ENCODE measurements around the gene PNMA8A. TPM values are rescaled to one million over a fixed set of nuclear protein-coding genes. Genes with fewer than 3 reads are reported as not detected.

The PNMA8A gene
- total RNA-seq, 1 donor from 2014 or later, result 0.20 TPM

GRCh38 chr19:46492841-46493235 is 21.5 kb upstream of the PNMA8A start:
- DNase-seq (ENCODE audit: low read depth, low spot score), result no peak

DNA sequence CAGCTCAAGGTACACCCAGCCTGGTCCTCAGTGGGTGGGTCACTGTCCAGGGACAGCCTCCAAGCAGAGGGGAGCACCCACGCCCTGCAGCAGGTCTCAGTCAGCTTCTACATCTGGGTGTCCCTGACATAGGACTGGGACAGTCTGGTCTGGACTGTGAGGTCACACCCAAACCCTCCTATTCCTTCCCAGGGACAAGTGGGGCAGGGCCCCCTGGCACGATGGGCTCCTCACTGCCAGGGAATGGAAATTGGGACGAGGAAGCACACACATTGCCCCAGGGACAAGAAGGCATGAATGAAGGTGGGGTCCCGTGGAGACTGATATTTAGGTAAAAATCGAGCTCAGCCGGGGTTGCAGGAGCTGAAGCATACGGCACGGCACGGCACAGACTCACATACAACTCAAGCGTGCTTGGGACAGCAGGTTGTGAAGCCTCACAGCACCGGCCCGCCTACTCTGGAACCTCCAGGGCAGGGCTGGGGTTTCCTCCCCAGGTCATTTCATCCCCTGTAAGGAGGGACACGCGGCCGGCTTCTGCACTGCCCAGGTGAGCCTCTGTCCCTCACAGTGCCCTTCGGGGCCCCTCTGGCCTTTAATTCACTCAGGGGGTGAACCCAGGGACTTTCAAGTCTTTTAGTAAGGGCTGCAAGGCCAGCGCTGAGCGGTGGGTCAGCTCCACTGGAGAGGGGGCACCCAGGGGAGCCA is 20.8 kb upstream of the PNMA8A start:
- no peak for DNase-seq (ENCODE audit: low read depth, low spot score)

GRCh38 chr19:46490774-46491173 is 19.4 kb upstream of the PNMA8A start:
- no peak for DNase-seq (ENCODE audit: low read depth, low spot score)

DNA sequence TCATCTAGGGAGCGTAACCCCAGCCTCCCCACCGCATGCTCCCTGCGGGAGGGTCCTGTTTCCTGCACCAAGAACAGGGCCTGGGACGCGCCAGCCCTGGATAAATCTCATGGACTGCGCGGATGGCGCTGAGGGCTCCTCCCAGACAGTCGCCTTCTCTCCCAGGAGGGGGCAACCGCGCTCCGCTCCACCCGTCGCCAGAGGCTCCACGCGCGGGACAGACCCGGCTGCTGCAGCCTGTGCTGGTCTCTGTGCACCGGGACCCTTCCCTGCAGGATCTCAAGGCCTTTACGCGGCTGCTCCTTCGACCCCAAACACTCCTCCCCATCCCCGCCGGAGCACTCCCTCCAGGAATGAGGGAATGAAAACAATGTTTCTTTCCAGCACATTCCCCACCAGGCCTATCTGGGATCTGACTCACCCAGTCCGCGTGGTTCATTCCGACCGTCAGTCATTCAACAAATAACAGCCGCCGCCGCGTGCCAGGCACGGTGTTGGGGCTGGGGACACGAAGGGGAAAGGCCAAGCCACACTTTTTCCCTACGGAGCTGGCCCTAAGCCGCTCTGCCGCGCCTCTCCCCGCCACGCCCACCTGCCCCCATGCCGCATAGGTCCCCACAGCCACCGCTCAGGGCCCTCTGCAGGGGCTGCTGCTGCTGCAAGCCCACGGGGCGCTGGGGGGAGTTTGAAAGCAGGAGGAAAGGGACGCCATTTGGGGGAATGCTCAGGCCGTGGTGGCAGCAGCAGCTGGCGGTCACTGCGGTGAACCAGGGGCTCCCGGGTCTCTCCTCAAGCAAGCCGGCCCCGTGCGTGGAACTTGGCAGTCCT is 18.3 kb upstream of the PNMA8A start:
- no peak for DNase-seq (ENCODE audit: low read depth, low spot score)

DNA sequence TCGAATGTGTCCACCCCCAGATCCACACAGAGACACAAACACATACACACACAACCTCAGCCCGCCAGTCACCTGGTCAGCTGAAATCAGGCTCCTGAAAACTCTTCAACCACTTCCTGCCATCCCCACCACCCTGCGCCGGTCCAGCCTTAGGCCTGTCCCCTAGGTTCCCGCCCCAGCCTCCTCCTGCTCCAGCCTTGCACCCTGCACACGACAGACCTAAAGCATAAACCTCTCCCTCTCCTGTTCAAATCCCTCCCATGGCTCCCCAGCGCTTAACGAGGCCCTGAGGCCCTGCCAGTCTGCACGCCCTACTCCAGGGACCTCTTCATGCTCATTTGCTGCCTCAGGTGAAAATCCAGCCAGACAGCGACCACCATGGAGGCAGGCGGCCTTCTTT is 17.2 kb upstream of the PNMA8A start:
- DNase-seq (ENCODE audit: low read depth, low spot score), result no peak

GRCh38 chr19:46487802-46488445 is 16.6 kb upstream of the PNMA8A start:
- no peak for DNase-seq (ENCODE audit: low read depth, low spot score)

DNA sequence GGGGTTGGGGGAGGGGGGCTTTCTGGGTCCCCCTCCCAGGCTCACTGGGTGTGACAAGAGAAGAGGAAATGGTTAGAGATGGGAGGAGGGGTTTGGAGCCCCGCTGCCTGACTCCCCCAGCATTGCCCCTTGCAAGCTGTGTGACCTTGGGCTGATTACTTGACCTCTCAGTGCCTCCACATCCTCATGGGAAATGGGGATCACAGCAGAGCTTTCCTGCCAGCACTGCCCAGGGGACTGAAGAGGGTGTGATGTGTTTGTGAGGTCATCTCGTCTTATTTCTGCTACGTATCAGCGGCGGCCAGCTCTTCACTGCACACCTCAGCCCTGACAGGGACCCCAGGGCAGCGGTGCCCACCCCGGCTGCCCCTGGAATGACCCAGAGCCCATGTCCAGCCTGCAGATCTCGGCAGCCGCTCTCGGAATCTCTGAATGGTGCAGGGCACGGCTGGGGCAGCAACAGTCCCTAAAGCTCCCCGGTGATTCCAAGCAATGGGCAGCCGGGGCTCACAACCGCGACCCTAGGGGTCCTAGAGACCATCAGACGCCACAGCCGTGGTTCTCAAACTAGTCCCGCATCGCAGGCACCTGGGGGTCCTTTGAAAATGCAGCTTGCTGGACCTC is 15.9 kb upstream of the PNMA8A start:
- DNase-seq (ENCODE audit: low read depth, low spot score), result no peak

DNA sequence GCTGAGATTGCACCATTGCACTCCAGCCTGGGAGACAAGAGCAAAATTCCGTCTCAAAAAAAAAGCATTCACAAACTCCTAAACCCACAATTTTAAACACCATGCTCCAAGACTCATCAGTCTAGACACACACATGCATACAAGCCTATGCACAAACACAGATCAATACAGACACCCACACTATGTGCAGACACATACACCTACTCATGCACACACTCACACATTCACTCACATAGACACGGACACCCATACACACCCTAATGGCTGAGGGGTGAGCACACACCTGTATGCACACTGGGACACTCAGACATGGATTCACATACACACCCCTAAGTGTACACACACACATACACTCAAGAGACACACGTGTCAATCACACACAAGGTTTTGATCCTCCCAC is 15.0 kb upstream of the PNMA8A start:
- no peak for DNase-seq (ENCODE audit: low read depth, low spot score)

DNA sequence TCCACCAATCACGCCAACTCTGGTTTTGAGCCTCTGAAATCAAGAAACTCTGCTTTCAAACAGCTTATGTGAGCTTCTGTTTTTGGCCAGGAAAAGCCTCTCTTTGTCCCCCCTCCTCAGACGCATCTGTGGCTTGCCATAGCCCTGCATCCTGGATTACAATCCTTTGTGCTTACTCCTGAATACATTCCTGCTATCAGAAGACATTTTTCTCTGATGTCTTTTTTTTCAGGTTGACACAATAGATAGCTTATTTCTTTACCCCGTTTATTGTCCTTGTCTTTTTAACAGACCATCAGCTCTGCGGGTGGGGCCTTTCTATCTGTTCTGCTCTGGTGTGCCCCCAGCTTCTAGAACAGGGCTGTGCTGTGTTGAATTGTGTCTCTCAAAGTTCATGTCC is 13.3 kb upstream of the PNMA8A start:
- no peak for DNase-seq (ENCODE audit: low read depth, low spot score)

- no peak for DNase-seq (ENCODE audit: low read depth, low spot score)
These were observed 11.3 kb upstream of the PNMA8A start for GRCh38 chr19:46482631-46483030.

DNA sequence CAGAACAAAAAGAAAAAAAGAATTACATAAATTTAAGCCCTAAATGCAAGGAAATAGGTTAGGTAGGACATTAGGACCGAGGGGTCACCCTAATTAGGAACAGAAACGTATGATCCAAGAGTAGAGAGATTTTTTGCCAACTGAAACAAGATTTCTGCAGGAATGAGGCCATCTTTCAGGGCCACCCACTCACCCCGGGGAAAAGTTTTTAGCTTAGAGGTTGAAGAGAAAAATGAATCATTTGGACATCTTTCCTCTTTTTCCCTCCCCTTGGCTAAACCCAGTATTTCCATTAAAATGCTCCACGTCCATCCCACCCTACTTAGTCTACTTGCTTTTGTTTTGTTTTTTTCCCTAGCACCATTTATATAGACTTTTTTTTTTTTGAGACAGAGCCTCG is 10.6 kb upstream of the PNMA8A start:
- DNase-seq (ENCODE audit: low read depth, low spot score), result no peak

DNA sequence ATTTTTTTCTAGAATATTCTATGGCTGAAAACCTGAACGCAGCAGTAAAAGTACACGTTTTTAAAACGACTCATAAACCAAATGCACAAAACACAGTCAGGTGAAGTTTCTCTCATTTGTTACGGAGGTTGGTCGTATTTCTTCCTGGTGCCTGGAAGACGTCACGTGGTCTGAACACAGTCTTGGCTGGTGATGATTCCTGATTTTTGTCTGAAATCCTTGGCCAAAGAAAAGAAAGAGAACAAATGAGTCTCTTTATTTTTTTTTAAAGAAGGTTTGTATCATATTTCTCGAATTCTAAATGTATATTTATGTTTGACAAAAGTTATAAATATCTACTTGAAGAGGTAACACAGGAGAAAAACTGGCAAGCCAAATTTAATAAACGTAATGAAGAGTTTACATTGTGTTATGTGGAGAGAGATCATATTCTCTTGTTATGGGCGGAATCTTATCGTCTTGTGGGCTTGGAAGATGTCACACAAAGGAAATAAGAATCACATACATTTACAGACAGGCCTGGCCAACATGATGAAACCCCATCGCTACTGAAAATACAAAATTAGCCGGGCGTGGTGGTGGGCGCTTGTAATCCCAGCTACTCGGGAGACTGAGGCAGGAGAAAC is 10.0 kb upstream of the PNMA8A start:
- no peak for DNase-seq (ENCODE audit: low read depth, low spot score)

DNA sequence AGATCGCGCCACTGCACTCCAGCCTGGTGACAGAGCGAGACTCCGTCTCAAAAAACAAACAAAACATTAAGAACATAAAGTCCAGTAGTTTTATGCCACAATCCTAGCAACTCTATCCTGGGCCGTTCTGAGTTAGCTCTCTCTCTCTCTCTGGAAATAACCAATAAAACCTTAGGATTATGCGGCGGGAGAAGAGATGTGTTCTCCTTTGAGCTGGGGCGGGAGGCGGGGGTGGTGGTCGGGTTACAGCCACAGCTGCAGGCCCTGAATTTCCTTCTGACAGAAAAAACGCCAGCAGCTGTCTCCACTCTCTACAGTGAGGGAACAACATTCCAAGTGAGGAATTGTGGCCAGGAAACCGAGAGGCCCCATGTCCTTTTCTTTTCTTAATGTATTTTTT is 9.1 kb upstream of the PNMA8A start:
- no peak for DNase-seq (ENCODE audit: low read depth, low spot score)

GRCh38 chr19:46478356-46478986 is 7.1 kb upstream of the PNMA8A start:
- DNase-seq (ENCODE audit: low read depth, low spot score), result no peak

DNA sequence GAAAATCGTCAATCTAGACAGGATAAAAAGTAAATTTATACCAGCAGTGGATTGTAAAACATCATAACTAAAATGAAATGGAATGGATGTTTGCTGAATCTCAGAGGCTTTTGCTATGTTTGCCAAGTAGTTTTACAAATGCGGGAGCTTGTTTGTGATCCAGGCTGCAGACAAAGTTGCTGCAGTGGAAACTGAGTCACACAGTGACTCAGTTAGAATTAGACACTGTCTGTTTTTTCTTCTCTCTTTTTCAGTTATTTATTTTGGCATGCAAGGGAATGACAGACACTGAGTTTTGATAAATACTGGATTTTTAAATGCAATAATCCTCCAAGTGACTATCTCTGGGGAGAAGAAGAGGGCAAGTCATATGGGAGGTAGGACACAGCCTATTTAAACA is 4.6 kb upstream of the PNMA8A start:
- no peak for DNase-seq (ENCODE audit: low read depth, low spot score)

GRCh38 chr19:46474211-46474610 is 2.8 kb upstream of the PNMA8A start:
- no peak for DNase-seq (ENCODE audit: low read depth, low spot score)

DNA sequence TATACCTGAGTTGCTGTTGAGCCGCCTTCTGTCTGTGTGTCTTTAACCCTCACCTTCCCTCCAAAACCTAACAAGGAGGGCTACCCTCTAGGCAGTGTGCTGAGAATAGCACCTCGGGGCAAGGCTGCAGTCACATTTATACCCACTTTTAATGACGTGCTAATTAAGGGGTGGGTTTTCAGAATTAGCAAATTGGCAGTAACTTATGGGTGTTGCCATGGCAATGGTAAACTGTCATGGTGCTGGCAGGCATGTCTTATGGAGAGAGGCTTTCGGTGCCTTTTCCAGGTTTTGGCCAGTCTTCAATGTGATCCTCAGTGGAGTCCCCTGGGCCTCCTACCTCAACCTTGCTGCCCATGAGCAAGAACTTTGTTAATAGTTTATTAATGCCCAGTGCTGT is 1.2 kb upstream of the PNMA8A start:
- no peak for DNase-seq (ENCODE audit: low read depth, low spot score)

DNA sequence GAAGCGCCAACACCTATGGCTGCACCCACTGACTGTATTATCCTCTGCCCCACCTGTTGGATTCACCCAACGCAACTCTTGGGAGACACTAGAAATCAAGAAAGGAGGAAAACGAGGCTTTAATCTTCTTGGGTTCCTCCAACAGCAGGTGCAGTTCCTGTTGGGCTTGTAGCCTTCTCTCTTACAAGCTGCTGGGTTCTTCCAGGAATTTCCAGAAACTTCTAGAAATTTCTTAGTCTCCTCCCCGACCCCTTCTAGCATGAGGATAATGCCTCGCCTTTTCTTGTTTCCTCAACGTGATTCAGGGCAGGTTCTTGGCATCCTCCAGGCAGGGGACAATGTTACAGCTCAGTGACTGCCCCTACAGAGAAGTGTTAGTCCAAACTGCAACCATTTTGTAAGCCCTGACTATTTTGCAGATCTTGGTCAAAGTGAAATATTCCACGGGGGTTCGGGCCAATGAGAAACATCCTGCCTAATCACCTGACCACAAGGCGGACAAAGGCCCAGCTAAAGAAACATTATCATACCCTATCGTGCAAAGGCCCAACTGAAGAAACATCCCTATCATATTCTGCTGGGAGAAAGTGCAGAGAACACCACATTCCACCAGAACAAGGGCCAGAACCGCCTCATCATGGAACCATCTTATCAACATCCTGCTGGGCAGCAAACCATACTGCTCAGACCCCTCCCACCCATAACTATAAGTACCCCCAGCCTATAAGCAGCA is 614 bp upstream of the PNMA8A start:
- DNase-seq (ENCODE audit: low read depth, low spot score), result no peak

- no peak for DNase-seq (ENCODE audit: low read depth, low spot score)
These were observed 987 bp downstream of the PNMA8A start for GRCh38 chr19:46470376-46470775.

DNA sequence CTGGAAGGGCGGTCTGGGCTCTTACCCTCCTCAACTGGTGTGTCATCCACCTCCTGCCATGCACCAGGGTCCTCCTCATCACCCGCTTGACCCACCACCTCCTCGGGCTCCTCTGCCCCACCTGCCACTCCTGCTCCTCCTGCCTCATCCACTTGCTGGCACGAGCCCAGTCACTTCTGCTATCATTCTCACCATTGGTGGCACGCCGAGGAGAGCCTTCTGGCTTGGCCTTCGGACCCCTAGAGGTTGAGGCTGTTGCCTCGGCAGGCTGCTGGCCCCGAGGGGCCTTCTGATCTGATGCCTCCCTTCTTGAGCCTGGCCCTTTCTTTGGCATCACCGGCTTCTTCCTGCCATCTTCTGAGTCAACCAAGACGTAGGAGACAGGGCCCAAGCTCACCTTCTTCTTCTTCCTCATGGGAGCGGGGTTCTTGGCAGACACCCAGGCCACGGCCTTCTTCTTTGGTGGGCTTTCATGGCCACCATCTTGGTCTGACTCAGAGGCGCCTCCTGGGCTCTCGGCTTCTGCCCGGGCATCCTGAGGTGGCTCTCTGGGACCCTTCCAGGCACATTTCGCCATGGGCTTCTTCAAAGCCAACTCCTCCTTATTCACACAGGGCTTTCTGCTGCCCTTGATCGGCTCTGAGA is 1.7 kb downstream of the PNMA8A start:
- no peak for DNase-seq (ENCODE audit: low read depth, low spot score)
